GM18507 (cell line): ENCODE results near the gene XPO4.
A peak's percentile ranks its signal among the peaks of the same experiment; 100 is the strongest.

Source experiments
- DNase-seq: peaks from one replicate; pipeline ENCODE4 v3.0.0; 2011; ENCODE audit warnings: low read depth; ENCODE audit not compliant: insufficient read length; ENCODE audit errors: extremely low spot score
- FAIRE-seq: peaks from 2 replicates; lab custom pipeline; 2011; peaks lifted over from hg19 to GRCh38; lab: Jason Lieb, UNC

Gene XPO4

GRCh38 chr13:20799726-20800416 is 102.7 kb downstream of the XPO4 start:
- FAIRE-seq: no peak
- no peak for DNase-seq

GRCh38 chr13:20798027-20798426 is 104.5 kb downstream of the XPO4 start:
- DNase-seq: no peak

GRCh38 chr13:20796791-20797508 is 105.6 kb downstream of the XPO4 start:
- FAIRE-seq (no peak), DNase-seq (no peak)

More at GRCh38 chr13:20798027-20798426, 104.5 kb downstream of the XPO4 start:
- no peak for FAIRE-seq

GRCh38 chr13:20789665-20790064 is 112.9 kb downstream of the XPO4 start:
- no peak for FAIRE-seq
- DNase-seq: no peak

- no peak for FAIRE-seq
- DNase-seq: no peak
Observed at GRCh38 chr13:20788312-20788711, 114.2 kb downstream of the XPO4 start.

- no peak for FAIRE-seq
- DNase-seq: no peak
Observed at GRCh38 chr13:20787180-20787579, 115.4 kb downstream of the XPO4 start.

GRCh38 chr13:20782116-20782708 is 120.3 kb downstream of the XPO4 start:
- peak; percentile 35 for FAIRE-seq
- DNase-seq: no peak

- DNase-seq (no peak), FAIRE-seq (no peak)
Observed at GRCh38 chr13:20780317-20780716, 122.2 kb downstream of the XPO4 start.

- FAIRE-seq (no peak), DNase-seq (no peak)
Observed at GRCh38 chr13:20779405-20779804, 123.1 kb downstream of the XPO4 start.

- DNase-seq: no peak
- no peak for FAIRE-seq
Observed at GRCh38 chr13:20778311-20778710, 124.2 kb downstream of the XPO4 start.

GRCh38 chr13:20776751-20777150 is 125.8 kb downstream of the XPO4 start:
- FAIRE-seq: no peak
- DNase-seq: no peak

- DNase-seq (no peak), FAIRE-seq (no peak)
Observed at GRCh38 chr13:20775961-20776360, 126.6 kb downstream of the XPO4 start.

GRCh38 chr13:20774746-20775145 is 127.8 kb downstream of the XPO4 start:
- DNase-seq (no peak), FAIRE-seq (no peak)

- DNase-seq: peak; percentile 75
- FAIRE-seq: peak; percentile 92
Observed at GRCh38 chr13:20773194-20774080, 129.1 kb downstream of the XPO4 start, which contains the start of gene EEF1AKMT1. TSS of gene EEF1AKMT1 (minus strand) at chr13:20773961. CDS start at chr13:20757598, 16,363 bp downstream.

GRCh38 chr13:20772401-20773131 is 130.0 kb downstream of the XPO4 start:
- FAIRE-seq: no peak
- no peak for DNase-seq

GRCh38 chr13:20769834-20770233 is 132.7 kb downstream of the XPO4 start:
- DNase-seq: no peak
- FAIRE-seq: no peak

- no peak for DNase-seq
- no peak for FAIRE-seq
Observed at GRCh38 chr13:20769091-20769490, 133.5 kb downstream of the XPO4 start.

GRCh38 chr13:20767309-20767943 is 135.1 kb downstream of the XPO4 start:
- DNase-seq: no peak

GRCh38 chr13:20760872-20761271 is 141.7 kb downstream of the XPO4 start:
- FAIRE-seq: no peak
- DNase-seq: no peak

More at GRCh38 chr13:20767309-20767943, 135.1 kb downstream of the XPO4 start:
- peak; percentile 36 for FAIRE-seq
